ENCODE results near the gene RSPH4A.

Gene RSPH4A

GRCh38 chr6:116615937-116616736, at the start of gene RSPH4A:
TSS of gene RSPH4A (plus strand) at chr6:116616479. CDS start at chr6:116616624, 145 bp downstream.
- peak; percentile 80 for DNase-seq (ENCODE audit: low spot score)
- no peak for TF ChIP-seq CTCF (IDR thresholded peaks at IDR 0.05; ENCODE audit: extremely low read depth, missing control alignments)

- TF ChIP-seq CTCF (IDR thresholded peaks at IDR 0.05; ENCODE audit: extremely low read depth, missing control alignments): no peak
- DNase-seq (ENCODE audit: low spot score): no peak
Measured at GRCh38 chr6:116568111-116568510, 48.2 kb upstream of the RSPH4A start.

DNA sequence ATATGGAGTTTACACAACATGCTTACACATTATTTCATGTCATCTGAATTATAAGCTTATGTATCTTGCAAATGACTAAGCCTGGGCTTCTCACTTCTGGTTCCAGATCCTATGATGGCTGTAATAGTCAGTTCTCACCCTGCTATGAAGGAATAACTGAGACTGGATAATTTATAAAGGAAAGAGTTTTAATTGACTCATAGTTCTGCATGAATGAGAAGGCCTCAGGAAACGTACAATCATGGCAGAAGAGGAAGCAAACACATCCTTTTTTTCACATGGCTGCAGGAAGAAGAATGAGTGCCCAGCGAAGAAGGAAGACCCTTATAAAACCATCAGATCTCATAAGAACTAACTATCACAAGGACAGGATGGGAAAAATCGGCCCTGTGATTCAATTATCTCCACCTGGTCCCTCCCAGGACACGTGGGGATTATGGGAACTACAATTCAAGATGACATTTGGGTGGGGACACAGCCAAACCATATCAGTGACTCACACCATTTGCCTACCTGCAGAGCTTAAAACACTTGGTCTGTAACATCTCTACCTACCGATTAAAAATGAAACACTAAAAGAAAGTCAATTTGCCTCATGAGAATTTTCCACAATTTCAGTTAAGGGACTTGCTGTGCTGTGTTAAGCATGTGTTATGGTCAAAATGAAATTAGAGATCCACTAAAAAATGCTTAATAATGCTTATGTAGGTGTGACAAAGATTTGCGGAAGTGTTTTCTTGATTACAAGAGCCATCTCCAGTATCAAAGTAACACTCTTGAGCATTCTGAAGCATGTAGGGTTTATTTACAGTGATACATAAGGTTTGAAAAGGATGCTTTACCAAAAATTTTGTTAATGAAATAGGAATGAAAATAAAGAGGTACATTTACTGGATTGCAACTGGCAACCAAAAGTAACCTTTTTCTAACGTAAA, 47.2 kb upstream of the RSPH4A start:
- TF ChIP-seq CTCF (IDR thresholded peaks at IDR 0.05; ENCODE audit: extremely low read depth, missing control alignments): no peak
- DNase-seq (ENCODE audit: low spot score): no peak

GRCh38 chr6:116570856-116571682, 45.2 kb upstream of the RSPH4A start, which contains the start of gene RWDD1:
TSS of gene RWDD1 (plus strand) at chr6:116571504. CDS start at chr6:116571583, 79 bp downstream.
- peak; percentile 97 for DNase-seq (ENCODE audit: low spot score)

GRCh38 chr6:116571683-116572000, 44.6 kb upstream of the RSPH4A start:
- no peak for DNase-seq (ENCODE audit: low spot score)
- TF ChIP-seq CTCF (IDR thresholded peaks at IDR 0.05; ENCODE audit: extremely low read depth, missing control alignments): no peak

More at GRCh38 chr6:116570856-116571682, 45.2 kb upstream of the RSPH4A start, which contains the start of gene RWDD1:
- peak; percentile 4 for TF ChIP-seq CTCF (IDR thresholded peaks at IDR 0.05; ENCODE audit: extremely low read depth, missing control alignments)

- TF ChIP-seq CTCF (IDR thresholded peaks at IDR 0.05; ENCODE audit: extremely low read depth, missing control alignments): no peak
Measured at GRCh38 chr6:116572162-116572561, 44.1 kb upstream of the RSPH4A start.

More at GRCh38 chr6:116572162-116572561, 44.1 kb upstream of the RSPH4A start:
- peak; percentile 41 for DNase-seq (ENCODE audit: low spot score)

All from GM20000 (cell line).